HepG2 (cell line): ENCODE data around the gene HACD2. TPM values are rescaled to one million over a fixed set of nuclear protein-coding genes. Genes with fewer than 3 reads are reported as not detected.

Experiments
- ATAC-seq: fragments of 200-7000 bp; cut with Tn5 transposase; 3 replicates; pipeline ENCODE4 v1.9.1; 2020; ENCODE audit warnings: mild to moderate bottlenecking, moderate library complexity
- BruUV-seq: library from RNA; stranded (reverse); fragments of 400-500 nt; replicated peaks from 2 replicates; lab custom pipeline; 2021; lab: Mats Ljungman, UMichigan
- CTCF ChIA-PET: fragments of 300-600 bp; formaldehyde crosslinking; extraction: SDS; loops from one replicate; lab custom pipeline; 2021; ENCODE audit warnings: low total read pairs, inconsistent platforms, low intra/inter-chr PET ratio; lab: Yijun Ruan, JAX
- POLR2A ChIA-PET: fragments of 350-600 bp; sonication (Branson Sonifier 250); formaldehyde crosslinking; loops from one replicate; lab custom pipeline; 2020; ENCODE audit warnings: antibody characterized with exemption, inconsistent platforms; lab: Yijun Ruan, JAX
- DNase-seq: peaks from one replicate; pipeline ENCODE4 v3.0.0-alpha.2; 2015; ENCODE audit warnings: low spot score
- FAIRE-seq: peaks from 3 replicates; lab custom pipeline; 2011; peaks lifted over from hg19 to GRCh38; lab: Jason Lieb, UNC
- H2AFZ ChIP-seq: one replicate; pipeline ENCODE4 v1.6.1; 2011; ENCODE audit warnings: low read length, inconsistent platforms
- H3K27ac ChIP-seq: fragments of 300-600 bp; 3 replicates; pipeline ENCODE4 v1.8.0; 2011; ENCODE audit warnings: mixed run types, mild to moderate bottlenecking, mixed read lengths, low read length, inconsistent platforms; ENCODE audit not compliant: insufficient read depth; ENCODE audit errors: extremely low read length
- H3K27me3 ChIP-seq, 2 experiments: fragments of 200-600 bp in 1 of 2; 2 replicates in 1 of 2; 3 replicates in 1 of 2; pipeline versions ENCODE4 v1.6.0 to v1.8.0; 2011; ENCODE audit warnings: low read length in 2 of 2, mild to moderate bottlenecking in 2 of 2, moderate library complexity in 2 of 2, inconsistent platforms in 1 of 2; ENCODE audit not compliant: insufficient read depth in 2 of 2, control insufficient read depth in 1 of 2
- H3K36me3 ChIP-seq, 2 experiments: fragments of 200-600 bp in 1 of 2; replicated peaks in 1 of 2; 2 replicates in 1 of 2; 3 replicates in 1 of 2; pipeline versions ENCODE4 v1.5.1 to v1.8.0; 2011; ENCODE audit warnings: low read length in 2 of 2, inconsistent platforms in 1 of 2; ENCODE audit not compliant: insufficient read depth in 2 of 2, control insufficient read depth in 1 of 2
- H3K4me1 ChIP-seq: 2 replicates; pipeline ENCODE4 v1.5.1; 2012; ENCODE audit warnings: low read length, inconsistent platforms; ENCODE audit not compliant: insufficient read depth
- H3K4me2 ChIP-seq: 2 replicates; pipeline ENCODE4 v1.6.0; 2011; ENCODE audit warnings: low read depth, low read length, inconsistent platforms
- H3K4me3 ChIP-seq, 3 experiments: fragments of 200-600 bp in 1 of 3; sonication (generic), shearing (Covaris generic) in 1 of 3; replicated peaks in 1 of 3; 2 replicates each; pipeline ENCODE4 v1.5.1; 2011 to 2016; ENCODE audit warnings: low read length in 3 of 3, inconsistent platforms in 2 of 3, low read depth in 2 of 3, mild to moderate bottlenecking in 2 of 3, control low read depth in 1 of 3, mixed read lengths in 1 of 3; ENCODE audit not compliant: insufficient read depth in 1 of 3
- H3K79me2 ChIP-seq: one replicate; pipeline ENCODE4 v1.6.1; 2011; ENCODE audit warnings: low read length, inconsistent platforms; ENCODE audit not compliant: insufficient read depth
- H3K9ac ChIP-seq: 2 replicates; pipeline ENCODE4 v1.6.0; 2011; ENCODE audit warnings: mild to moderate bottlenecking, low read depth, low read length, inconsistent platforms; ENCODE audit not compliant: insufficient read depth
- H3K9me3 ChIP-seq: 2 replicates; pipeline ENCODE4 v1.5.1; 2012; ENCODE audit warnings: mild to moderate bottlenecking, low read length
- H4K20me1 ChIP-seq: 2 replicates; pipeline ENCODE4 v1.6.0; 2011; ENCODE audit warnings: inconsistent platforms, mild to moderate bottlenecking, low read length, moderate library complexity; ENCODE audit not compliant: insufficient read depth
- CAMTA2 ChIP-seq: sonication (generic); formaldehyde crosslinking; IDR thresholded peaks from 2 replicates; pipeline ENCODE4 v1.4.0; 2020; ENCODE audit warnings: mild to moderate bottlenecking, missing genetic modification reagents, borderline replicate concordance
- FOXA1 ChIP-seq, 2 experiments: fragments of 450-650 bp in 1 of 2; sonication (generic) in 1 of 2; formaldehyde crosslinking in 1 of 2; IDR thresholded peaks; 2 replicates each; pipeline versions ENCODE4 v1.4.0 to v1.6.1; 2016 to 2020; ENCODE audit warnings: missing genetic modification reagents in 1 of 2
- GABPA ChIP-seq, 2 experiments: IDR thresholded peaks; 2 replicates each; pipeline ENCODE4 v1.6.1; 2011 to 2016; ENCODE audit warnings: low read depth in 2 of 2, low read length in 1 of 2, missing biosample characterization in 1 of 2, missing genetic modification characterization in 1 of 2
- KDM3A ChIP-seq: IDR thresholded peaks from 2 replicates; pipeline ENCODE4 v1.6.1; 2018; ENCODE audit warnings: low read depth, missing compliant biosample characterization
- SAP130 ChIP-seq: IDR thresholded peaks from 2 replicates; pipeline ENCODE4 v1.6.1; 2016; ENCODE audit warnings: low read depth
- THAP11 ChIP-seq: IDR thresholded peaks from 2 replicates; pipeline ENCODE4 v1.6.1; 2016; ENCODE audit warnings: missing biosample characterization, missing genetic modification reagents
- ZNF17 ChIP-seq: sonication (generic); formaldehyde crosslinking; IDR thresholded peaks from 2 replicates; pipeline ENCODE4 v1.5.0; 2020; ENCODE audit warnings: mild to moderate bottlenecking, missing genetic modification reagents
- ZNF317 ChIP-seq: sonication (generic); formaldehyde crosslinking; IDR thresholded peaks from 2 replicates; pipeline ENCODE4 v1.5.0; 2020; ENCODE audit warnings: mild to moderate bottlenecking, missing genetic modification reagents
- ZNF790 ChIP-seq: sonication (generic); formaldehyde crosslinking; IDR thresholded peaks from 2 replicates; pipeline ENCODE4 v1.8.0; 2022; ENCODE audit warnings: missing genetic modification reagents, mild to moderate bottlenecking, borderline replicate concordance
- WGBS: methylation state at CpG from one replicate; pipeline ENCODE4 v1.1.6; 2017; ENCODE audit warnings: low lambda C conversion rate; 5-methylcytosine and 5-hydroxymethylcytosine counted together
- in situ Hi-C: cut with HindIII; loops from 2 replicates; pipeline ENCODE4 v1.10.0; 2017; ENCODE audit warnings: low pct_unique_long_range_greater_than_20kb; ENCODE audit not compliant: extremely low pct_ligation_motif_present
- intact Hi-C: fragments of 100-400 bp; cut with micrococcal nuclease; formaldehyde crosslinking; loops from one replicate; pipeline ENCODE4 v1.10.0; 2022; ENCODE audit not compliant: unreplicated experiment
- polyA plus RNA-seq, 8 experiments: library from polyadenylated mRNA; depleted of rRNA in 3 of 8; stranded (reverse) in 7 of 8; unstranded in 1 of 8; fragments of >200 nt; fragmentation: Illumina TruSeq in 4 of 8; extraction: Trizol in 4 of 8; gene quantifications; 2 replicates each; pipeline versions ENCODE4 v1.2.1 to v1.2.3, GENCODE V29; 2011 to 2016; ENCODE audit warnings: low read depth in 4 of 8, missing spikeins in 1 of 8, mixed read lengths in 1 of 8; ENCODE audit not compliant: insufficient read depth in 1 of 8
- total RNA-seq, 5 experiments: library from RNA; depleted of rRNA; stranded (reverse); fragments of >200 nt; fragmentation: Illumina TruSeq; extraction: Trizol; gene quantifications; 2 replicates each; pipeline ENCODE4 v1.2.3, GENCODE V29; 2016; ENCODE audit warnings: low read depth in 1 of 5
- TF ChIP-seq, protein P1 (sequence below): sonication (generic); formaldehyde crosslinking; IDR thresholded peaks from 2 replicates; pipeline ENCODE4 v1.5.1; 2020; ENCODE audit warnings: mild to moderate bottlenecking, missing genetic modification reagents, moderate library complexity
- TF ChIP-seq, protein P2 (sequence below): sonication (generic); formaldehyde crosslinking; IDR thresholded peaks from 2 replicates; pipeline ENCODE4 v1.4.0; 2020; ENCODE audit warnings: missing genetic modification reagents
- TF ChIP-seq, protein P3 (sequence below): sonication (generic); IDR thresholded peaks from 2 replicates; pipeline ENCODE4 v1.6.1; 2016; ENCODE audit warnings: low read depth, borderline replicate concordance

The HACD2 gene
- total and polyA plus RNA-seq, 2 of the 13 experiments (the other 11 are each of a cell fraction or from before 2014, with no cell fraction given) = 47.0 to 50.4 TPM

DNA sequence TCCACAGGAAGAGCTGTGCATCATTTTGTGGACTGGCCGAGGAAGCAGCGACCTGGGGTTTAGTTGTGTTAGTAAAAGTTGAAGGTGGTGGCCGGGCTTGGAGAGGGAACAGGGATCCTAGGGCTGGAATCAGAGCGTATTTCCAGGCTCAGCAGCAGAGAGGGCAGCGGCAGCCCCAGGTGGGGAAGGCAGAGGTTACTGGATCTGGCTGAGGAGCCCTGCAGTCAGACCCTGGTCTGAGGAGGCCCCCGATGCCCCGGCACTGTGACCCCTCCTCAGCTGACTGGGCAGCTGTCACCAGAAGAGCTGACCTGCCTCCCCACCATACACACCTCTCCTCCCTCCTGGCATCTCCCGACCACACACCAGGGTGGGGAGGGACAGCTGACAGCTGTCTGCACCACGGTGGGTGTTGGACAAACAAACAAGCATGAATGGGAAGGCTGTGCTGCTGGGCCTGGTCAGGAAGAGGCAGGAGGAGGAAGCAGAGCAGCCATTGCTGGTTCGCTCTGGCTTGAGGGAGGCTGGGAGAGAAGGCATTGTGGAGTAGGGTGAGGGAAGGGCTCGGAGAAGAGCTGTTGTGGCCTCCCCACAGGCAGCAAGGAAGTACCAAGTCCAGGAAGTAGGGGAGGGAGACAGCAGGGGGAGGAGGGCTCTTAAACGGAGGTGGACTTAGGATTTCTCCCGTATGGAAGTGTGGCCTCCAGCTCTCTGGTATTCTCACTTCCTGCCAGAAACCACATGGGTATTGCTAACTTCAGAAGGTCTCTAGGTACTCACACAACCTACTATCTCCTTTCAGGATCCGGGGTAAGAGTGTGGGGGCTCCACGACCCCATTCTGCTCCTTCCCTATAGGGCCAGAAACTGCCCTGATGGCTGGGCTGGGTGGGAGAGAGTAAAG lies 49.5 kb upstream of the HACD2 start:
- FAIRE-seq (no peak), ATAC-seq (peak; percentile 33), DNase-seq (no peak)
- peaks cover 9 to 16% of the 10 kb centered on the region in 2 experiments; a peak in 4 of 5 replicates for H3K36me3 ChIP-seq
- 79% methylated on average over 11 of the region's 15 CpGs for WGBS
- in situ Hi-C loops (no loop called here), intact Hi-C loops (no loop called here)
- no peaks in the 10 kb centered on the region for H3K9me3 ChIP-seq
- H3K9ac ChIP-seq = peak overlapping the region; percentile 29; the same call in 1 of the 2 replicates
- ChIA-PET POLR2A (interaction anchor here (1.6 to 2.0 kb wide), 2 partner anchors 16 to 29 kb away, joined by 3 to 9 read pairs; no protein-coding TSS in a partner anchor), CTCF (no interaction called here)
- H3K79me2 ChIP-seq = no peaks in the 10 kb centered on the region
- H3K27ac ChIP-seq = peak overlapping the region; percentile 23
- H3K4me2 ChIP-seq = no peak overlapping the region
- no peak overlapping the region for H2AFZ ChIP-seq
- H3K4me3 ChIP-seq = no peak overlapping the region
- no peaks in the 10 kb centered on the region for H4K20me1 ChIP-seq
- H3K27me3 ChIP-seq = no peaks in the 10 kb centered on the region
- no TSS peak for BruUV-seq
- H3K4me1 ChIP-seq = peaks cover 40% of the 10 kb centered on the region
- no peak for TF ChIP-seq GABPA (IDR thresholded peaks at IDR 0.05; ENCODE audit: low read depth, low read length)
- TF ChIP-seq GABPA (CRISPR knock-in tag; IDR thresholded peaks at IDR 0.05; ENCODE audit: low read depth) = no peak
- no peak for TF ChIP-seq FOXA1 (IDR thresholded peaks at IDR 0.05)
- TF ChIP-seq FOXA1 (CRISPR knock-in tag; IDR thresholded peaks at IDR 0.05) = 0 out of 2 replicates have a peak, but pooled peaks have one; percentile 17
- TF ChIP-seq ZNF317 (CRISPR knock-in tag) = peak; percentile 63
- TF ChIP-seq, protein P1, sequence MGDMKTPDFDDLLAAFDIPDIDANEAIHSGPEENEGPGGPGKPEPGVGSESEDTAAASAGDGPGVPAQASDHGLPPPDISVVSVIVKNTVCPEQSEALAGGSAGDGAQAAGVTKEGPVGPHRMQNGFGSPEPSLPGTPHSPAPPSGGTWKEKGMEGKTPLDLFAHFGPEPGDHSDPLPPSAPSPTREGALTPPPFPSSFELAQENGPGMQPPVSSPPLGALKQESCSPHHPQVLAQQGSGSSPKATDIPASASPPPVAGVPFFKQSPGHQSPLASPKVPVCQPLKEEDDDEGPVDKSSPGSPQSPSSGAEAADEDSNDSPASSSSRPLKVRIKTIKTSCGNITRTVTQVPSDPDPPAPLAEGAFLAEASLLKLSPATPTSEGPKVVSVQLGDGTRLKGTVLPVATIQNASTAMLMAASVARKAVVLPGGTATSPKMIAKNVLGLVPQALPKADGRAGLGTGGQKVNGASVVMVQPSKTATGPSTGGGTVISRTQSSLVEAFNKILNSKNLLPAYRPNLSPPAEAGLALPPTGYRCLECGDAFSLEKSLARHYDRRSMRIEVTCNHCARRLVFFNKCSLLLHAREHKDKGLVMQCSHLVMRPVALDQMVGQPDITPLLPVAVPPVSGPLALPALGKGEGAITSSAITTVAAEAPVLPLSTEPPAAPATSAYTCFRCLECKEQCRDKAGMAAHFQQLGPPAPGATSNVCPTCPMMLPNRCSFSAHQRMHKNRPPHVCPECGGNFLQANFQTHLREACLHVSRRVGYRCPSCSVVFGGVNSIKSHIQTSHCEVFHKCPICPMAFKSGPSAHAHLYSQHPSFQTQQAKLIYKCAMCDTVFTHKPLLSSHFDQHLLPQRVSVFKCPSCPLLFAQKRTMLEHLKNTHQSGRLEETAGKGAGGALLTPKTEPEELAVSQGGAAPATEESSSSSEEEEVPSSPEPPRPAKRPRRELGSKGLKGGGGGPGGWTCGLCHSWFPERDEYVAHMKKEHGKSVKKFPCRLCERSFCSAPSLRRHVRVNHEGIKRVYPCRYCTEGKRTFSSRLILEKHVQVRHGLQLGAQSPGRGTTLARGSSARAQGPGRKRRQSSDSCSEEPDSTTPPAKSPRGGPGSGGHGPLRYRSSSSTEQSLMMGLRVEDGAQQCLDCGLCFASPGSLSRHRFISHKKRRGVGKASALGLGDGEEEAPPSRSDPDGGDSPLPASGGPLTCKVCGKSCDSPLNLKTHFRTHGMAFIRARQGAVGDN (CRISPR knock-in tag) = peak; percentile 59
- TF ChIP-seq, protein P2, sequence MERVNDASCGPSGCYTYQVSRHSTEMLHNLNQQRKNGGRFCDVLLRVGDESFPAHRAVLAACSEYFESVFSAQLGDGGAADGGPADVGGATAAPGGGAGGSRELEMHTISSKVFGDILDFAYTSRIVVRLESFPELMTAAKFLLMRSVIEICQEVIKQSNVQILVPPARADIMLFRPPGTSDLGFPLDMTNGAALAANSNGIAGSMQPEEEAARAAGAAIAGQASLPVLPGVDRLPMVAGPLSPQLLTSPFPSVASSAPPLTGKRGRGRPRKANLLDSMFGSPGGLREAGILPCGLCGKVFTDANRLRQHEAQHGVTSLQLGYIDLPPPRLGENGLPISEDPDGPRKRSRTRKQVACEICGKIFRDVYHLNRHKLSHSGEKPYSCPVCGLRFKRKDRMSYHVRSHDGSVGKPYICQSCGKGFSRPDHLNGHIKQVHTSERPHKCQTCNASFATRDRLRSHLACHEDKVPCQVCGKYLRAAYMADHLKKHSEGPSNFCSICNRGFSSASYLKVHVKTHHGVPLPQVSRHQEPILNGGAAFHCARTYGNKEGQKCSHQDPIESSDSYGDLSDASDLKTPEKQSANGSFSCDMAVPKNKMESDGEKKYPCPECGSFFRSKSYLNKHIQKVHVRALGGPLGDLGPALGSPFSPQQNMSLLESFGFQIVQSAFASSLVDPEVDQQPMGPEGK = 0 out of 2 replicates have a peak, but pooled peaks have one; percentile 44
- TF ChIP-seq ZNF17 = no peak
- TF ChIP-seq ZNF790 (CRISPR knock-in tag) = no peak
- TF ChIP-seq SAP130 = 0 out of 2 replicates have a peak, but pooled peaks have one; percentile 11
- no peak for TF ChIP-seq THAP11
- TF ChIP-seq, protein P3, sequence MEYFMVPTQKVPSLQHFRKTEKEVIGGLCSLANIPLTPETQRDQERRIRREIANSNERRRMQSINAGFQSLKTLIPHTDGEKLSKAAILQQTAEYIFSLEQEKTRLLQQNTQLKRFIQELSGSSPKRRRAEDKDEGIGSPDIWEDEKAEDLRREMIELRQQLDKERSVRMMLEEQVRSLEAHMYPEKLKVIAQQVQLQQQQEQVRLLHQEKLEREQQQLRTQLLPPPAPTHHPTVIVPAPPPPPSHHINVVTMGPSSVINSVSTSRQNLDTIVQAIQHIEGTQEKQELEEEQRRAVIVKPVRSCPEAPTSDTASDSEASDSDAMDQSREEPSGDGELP = peak; percentile 60; the same call in 1 of the 2 replicates
- no peak for TF ChIP-seq KDM3A (CRISPR knock-in tag)
- no peak for TF ChIP-seq CAMTA2
